PC-9 (cell line): ENCODE results near the gene NOP53. TPM values are rescaled to one million over a fixed set of nuclear protein-coding genes. Genes with fewer than 3 reads are reported as not detected.

Source experiments
- BruUV-seq: library from RNA; stranded (reverse); fragments of 400-500 nt; replicated peaks from 2 replicates; lab custom pipeline; 2021; lab: Mats Ljungman, UMichigan
- CTCF ChIA-PET: fragments of 300-600 bp; sonication (Branson Sonifier 250); formaldehyde crosslinking; loops from one replicate; lab custom pipeline; 2022; ENCODE audit warnings: antibody characterized with exemption; lab: Charles Lee
- POLR2A ChIA-PET: fragments of 300-600 bp; sonication (Branson Sonifier 250); formaldehyde crosslinking; loops from one replicate; lab custom pipeline; 2022; ENCODE audit warnings: antibody characterized with exemption; ENCODE audit not compliant: unreplicated experiment; lab: Charles Lee
- DNase-seq, 2 experiments: peaks; one replicate each; pipeline versions ENCODE4 v3.0.0 to v3.0.0-alpha.2; 2015 to 2022; ENCODE audit warnings: mixed read lengths in 1 of 2
- H2AFZ ChIP-seq: fragments of 200-600 bp; sonication (generic); 2 replicates; pipeline ENCODE4 v1.8.1; 2017; ENCODE audit warnings: antibody characterized with exemption
- H3F3A ChIP-seq: fragments of 200-600 bp; sonication (generic); 2 replicates; pipeline ENCODE4 v1.8.1; 2017; ENCODE audit warnings: antibody characterized with exemption, mild to moderate bottlenecking, low read depth; ENCODE audit not compliant: insufficient read depth
- H3K27ac ChIP-seq: fragments of 200-600 bp; sonication (generic); 2 replicates; pipeline ENCODE4 v1.6.1; 2016; ENCODE audit warnings: mixed run types
- H3K27me3 ChIP-seq: fragments of 200-600 bp; sonication (generic); 2 replicates; pipeline ENCODE4 v1.6.1; 2016; ENCODE audit warnings: low read depth, mixed run types; ENCODE audit not compliant: insufficient read depth
- H3K36me3 ChIP-seq: fragments of 200-600 bp; sonication (generic); 2 replicates; pipeline ENCODE4 v1.6.1; 2016; ENCODE audit warnings: low read depth, mixed run types
- H3K4me1 ChIP-seq: fragments of 200-600 bp; sonication (generic); replicated peaks from 2 replicates; pipeline ENCODE4 v1.6.1; 2016; ENCODE audit warnings: mixed run types; ENCODE audit not compliant: insufficient read depth
- H3K4me2 ChIP-seq: fragments of 200-600 bp; sonication (generic); 2 replicates; pipeline ENCODE4 v1.6.1; 2017; ENCODE audit warnings: mixed run types
- H3K4me3 ChIP-seq: fragments of 200-600 bp; sonication (generic); 2 replicates; pipeline ENCODE4 v1.6.1; 2016; ENCODE audit warnings: mixed run types
- H3K79me2 ChIP-seq: fragments of 200-600 bp; sonication (generic); 2 replicates; pipeline ENCODE4 v1.6.1; 2017; ENCODE audit warnings: low read depth, mixed run types
- H3K9me2 ChIP-seq: fragments of 200-600 bp; sonication (generic); 2 replicates; pipeline ENCODE4 v1.8.1; 2017; ENCODE audit warnings: mild to moderate bottlenecking; ENCODE audit not compliant: insufficient read depth
- H3K9me3 ChIP-seq: fragments of 200-600 bp; sonication (generic); 2 replicates; pipeline ENCODE4 v1.8.1; 2016; ENCODE audit warnings: low read depth; ENCODE audit not compliant: insufficient read depth
- H4K20me1 ChIP-seq: fragments of 200-600 bp; sonication (generic); 2 replicates; pipeline ENCODE4 v1.8.1; 2017; ENCODE audit not compliant: insufficient read depth
- EZH2 ChIP-seq: fragments of 200-600 bp; sonication (generic); IDR thresholded peaks from 2 replicates; pipeline ENCODE4 v1.8.0; 2017; ENCODE audit warnings: antibody characterized with exemption, low read depth
- intact Hi-C: fragments of 100-400 bp; cut with micrococcal nuclease; formaldehyde crosslinking; loops from one replicate; pipeline ENCODE4 v1.10.0; 2022; ENCODE audit not compliant: unreplicated experiment
- total RNA-seq: library from RNA; stranded (reverse); gene quantifications from 2 replicates; pipeline ENCODE4 v1.2.3, GENCODE V29; 2021
- TF ChIP-seq, protein P1 (sequence below): fragments of 200-600 bp; sonication (generic); conservative IDR thresholded peaks from 2 replicates; pipeline ENCODE4 v1.6.1; 2017; ENCODE audit warnings: mixed run types, antibody characterized with exemption, mild to moderate bottlenecking, moderate library complexity

NOP53 gene
- total RNA-seq, 1 experiment from 2014 or later: 225 TPM

DNA sequence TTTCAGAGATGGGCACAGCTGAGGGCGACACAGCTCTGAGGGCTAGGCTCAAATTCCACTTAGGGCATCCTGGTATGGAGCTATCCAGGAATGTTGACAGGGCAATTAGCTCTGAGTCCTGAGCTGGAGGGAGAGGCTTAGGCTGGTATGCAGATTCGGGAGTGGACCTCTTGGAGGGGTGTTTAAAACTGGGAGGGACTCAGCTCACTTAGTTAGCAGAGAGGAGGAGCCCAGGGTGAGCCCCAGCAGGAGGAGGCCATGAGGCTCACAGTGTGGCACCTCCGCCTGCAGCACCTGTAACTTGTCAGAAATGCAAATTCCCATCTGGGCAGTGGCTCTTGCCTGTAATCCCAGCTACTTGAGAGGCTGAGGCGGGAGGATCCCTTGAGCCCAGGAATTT, 10.2 kb upstream of the NOP53 start:
- H3K9me2 ChIP-seq: no peaks in the 10 kb centered on the region
- no peaks in the 10 kb centered on the region for H3K27me3 ChIP-seq
- H3K27ac ChIP-seq: no peak overlapping the region
- H2AFZ ChIP-seq: no peak overlapping the region
- H4K20me1 ChIP-seq: no peaks in the 10 kb centered on the region
- intact Hi-C loops: no loop called here
- CTCF ChIA-PET: no interaction called here
- BruUV-seq: no TSS peak
- no peak overlapping the region for H3K4me2 ChIP-seq
- POLR2A ChIA-PET: no interaction called here
- H3K4me1 ChIP-seq: 0 out of 2 replicates have a peak, but pooled peaks cover 3% of the 10 kb centered on the region
- DNase-seq: peak in 1 of 2 experiments; percentile 57
- H3K79me2 ChIP-seq: no peaks in the 10 kb centered on the region
- H3K4me3 ChIP-seq: no peak overlapping the region
- H3K36me3 ChIP-seq: no peaks in the 10 kb centered on the region
- no peaks in the 10 kb centered on the region for H3K9me3 ChIP-seq
- TF ChIP-seq EZH2: no peak
- TF ChIP-seq, protein P1, sequence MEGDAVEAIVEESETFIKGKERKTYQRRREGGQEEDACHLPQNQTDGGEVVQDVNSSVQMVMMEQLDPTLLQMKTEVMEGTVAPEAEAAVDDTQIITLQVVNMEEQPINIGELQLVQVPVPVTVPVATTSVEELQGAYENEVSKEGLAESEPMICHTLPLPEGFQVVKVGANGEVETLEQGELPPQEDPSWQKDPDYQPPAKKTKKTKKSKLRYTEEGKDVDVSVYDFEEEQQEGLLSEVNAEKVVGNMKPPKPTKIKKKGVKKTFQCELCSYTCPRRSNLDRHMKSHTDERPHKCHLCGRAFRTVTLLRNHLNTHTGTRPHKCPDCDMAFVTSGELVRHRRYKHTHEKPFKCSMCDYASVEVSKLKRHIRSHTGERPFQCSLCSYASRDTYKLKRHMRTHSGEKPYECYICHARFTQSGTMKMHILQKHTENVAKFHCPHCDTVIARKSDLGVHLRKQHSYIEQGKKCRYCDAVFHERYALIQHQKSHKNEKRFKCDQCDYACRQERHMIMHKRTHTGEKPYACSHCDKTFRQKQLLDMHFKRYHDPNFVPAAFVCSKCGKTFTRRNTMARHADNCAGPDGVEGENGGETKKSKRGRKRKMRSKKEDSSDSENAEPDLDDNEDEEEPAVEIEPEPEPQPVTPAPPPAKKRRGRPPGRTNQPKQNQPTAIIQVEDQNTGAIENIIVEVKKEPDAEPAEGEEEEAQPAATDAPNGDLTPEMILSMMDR: no peak
- H3F3A ChIP-seq: peaks cover 23% of the 10 kb centered on the region; the same call in 1 of the 2 replicates

DNA sequence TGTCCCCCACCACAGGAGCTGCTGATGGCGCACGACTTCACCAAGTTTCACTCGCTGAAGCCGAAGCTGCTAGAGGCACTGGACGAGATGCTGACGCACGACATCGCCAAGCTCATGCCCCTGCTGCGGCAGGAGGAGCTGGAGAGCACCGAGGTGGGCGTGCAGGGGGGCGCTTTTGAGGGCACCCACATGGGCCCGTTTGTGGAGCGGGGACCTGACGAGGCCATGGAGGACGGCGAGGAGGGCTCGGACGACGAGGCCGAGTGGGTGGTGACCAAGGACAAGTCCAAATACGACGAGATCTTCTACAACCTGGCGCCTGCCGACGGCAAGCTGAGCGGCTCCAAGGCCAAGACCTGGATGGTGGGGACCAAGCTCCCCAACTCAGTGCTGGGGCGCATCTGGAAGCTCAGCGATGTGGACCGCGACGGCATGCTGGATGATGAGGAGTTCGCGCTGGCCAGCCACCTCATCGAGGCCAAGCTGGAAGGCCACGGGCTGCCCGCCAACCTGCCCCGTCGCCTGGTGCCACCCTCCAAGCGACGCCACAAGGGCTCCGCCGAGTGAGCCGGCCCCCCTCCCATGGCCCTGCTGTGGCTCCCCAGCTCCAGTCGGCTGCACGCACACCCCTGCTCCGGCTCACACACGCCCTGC, 4.4 kb upstream of the NOP53 start:
- BruUV-seq: no TSS peak
- H3K4me1 ChIP-seq: peaks cover 20% of the 10 kb centered on the region
- H3K4me2 ChIP-seq: no peak overlapping the region
- POLR2A ChIA-PET: no interaction called here
- peaks cover 4% of the 10 kb centered on the region; the same call in 1 of the 2 replicates for H3K9me2 ChIP-seq
- no peak overlapping the region for H3K4me3 ChIP-seq
- DNase-seq: no peak
- CTCF ChIA-PET: interaction anchor here (1.0 kb wide), 1 partner anchor 28 kb away, joined by 4 read pairs; the partner anchor contains the start of gene EHD2
- no peaks in the 10 kb centered on the region for H3K36me3 ChIP-seq
- no peaks in the 10 kb centered on the region; the same call in 1 of the 2 replicates for H4K20me1 ChIP-seq
- H3K27me3 ChIP-seq: no peaks in the 10 kb centered on the region
- H3K9me3 ChIP-seq: no peaks in the 10 kb centered on the region
- peaks cover 29% of the 10 kb centered on the region for H3F3A ChIP-seq
- TF ChIP-seq, protein P1: no peak
- no peak for TF ChIP-seq EZH2
- H3K79me2 ChIP-seq: peaks cover 3% of the 10 kb centered on the region
- no peak overlapping the region for H2AFZ ChIP-seq
- intact Hi-C loops: no loop called here
- H3K27ac ChIP-seq: no peak overlapping the region

DNA sequence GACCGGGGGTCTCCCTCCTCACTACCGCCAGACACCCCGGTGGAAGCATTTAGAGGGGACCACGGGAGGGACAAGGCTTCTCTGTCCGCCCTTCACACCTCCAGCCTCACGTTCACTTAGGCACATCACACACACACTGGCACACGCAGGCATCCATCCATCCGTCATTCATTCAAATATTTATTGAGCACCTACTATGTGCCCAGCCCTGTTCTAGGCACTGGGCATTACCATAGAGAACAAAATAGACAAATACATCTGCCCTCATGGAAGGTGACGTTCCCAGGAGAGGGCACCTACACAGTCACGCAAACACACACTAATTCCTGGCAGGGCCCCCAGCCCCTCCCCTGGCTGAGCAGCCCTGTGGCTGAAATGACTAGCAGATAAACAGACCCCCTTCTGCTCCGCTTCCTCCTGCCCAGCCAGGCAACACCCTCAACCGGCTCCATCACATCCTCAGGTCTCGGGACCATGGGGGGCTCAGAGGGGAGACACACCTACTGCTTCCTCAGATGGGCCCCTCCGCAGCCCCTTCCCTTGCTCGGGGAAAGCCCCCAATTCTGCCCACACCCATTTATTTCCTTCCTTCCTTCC, 3.7 kb upstream of the NOP53 start:
- Histone ChIP-seq H3K4me1 (peaks cover 25% of the 10 kb centered on the region), H4K20me1 (peaks cover 4% of the 10 kb centered on the region; the same call in 1 of the 2 replicates), H3K27ac (no peak overlapping the region), H3K79me2 (peaks cover 9% of the 10 kb centered on the region), H3F3A (peaks cover 29% of the 10 kb centered on the region), H3K4me3 (no peak overlapping the region), H2AFZ (no peak overlapping the region), H3K4me2 (no peak overlapping the region), H3K27me3 (no peaks in the 10 kb centered on the region), H3K9me2 (peaks cover 4% of the 10 kb centered on the region; the same call in 1 of the 2 replicates), H3K9me3 (no peaks in the 10 kb centered on the region), H3K36me3 (peaks cover under 1% of the 10 kb centered on the region; the same call in 1 of the 2 replicates)
- no TSS peak for BruUV-seq
- no peak for TF ChIP-seq EZH2
- TF ChIP-seq, protein P1: no peak
- CTCF ChIA-PET: no interaction called here
- POLR2A ChIA-PET: no interaction called here
- intact Hi-C loops: no loop called here
- no peak for DNase-seq
